Panc1 (cell line): ENCODE data around the gene POLR3H. TPM values are rescaled to one million over a fixed set of nuclear protein-coding genes. Genes with fewer than 3 reads are reported as not detected.
A peak's percentile ranks its signal among the peaks of the same experiment; 100 is the strongest.

ENCODE experiments used
- ATAC-seq: fragments of 200-7000 bp; cut with Tn5 transposase; 2 replicates; pipeline ENCODE4 v1.9.1; 2020; ENCODE audit warnings: mild to moderate bottlenecking, moderate library complexity
- BruUV-seq: library from RNA; stranded (reverse); fragments of 400-500 nt; replicated peaks from 2 replicates; lab custom pipeline; 2021; lab: Mats Ljungman, UMichigan
- CTCF ChIA-PET: fragments of 300-600 bp; sonication (Branson Sonifier 250); formaldehyde crosslinking; loops from one replicate; lab custom pipeline; 2022; ENCODE audit warnings: antibody characterized with exemption; lab: Charles Lee
- POLR2A ChIA-PET: fragments of 300-600 bp; sonication (Branson Sonifier 250); formaldehyde crosslinking; loops from one replicate; lab custom pipeline; 2022; ENCODE audit warnings: antibody characterized with exemption; lab: Charles Lee
- DNase-seq: peaks from one replicate; pipeline ENCODE4 v3.0.0-alpha.2; 2010; ENCODE audit warnings: low read depth, low spot score
- H3K27ac ChIP-seq: 2 replicates; pipeline ENCODE4 v1.5.1; 2011; ENCODE audit warnings: mild to moderate bottlenecking, low read length, inconsistent platforms
- H3K27me3 ChIP-seq: fragments of 200-500 bp; sonication (Bioruptor generic); 2 replicates; pipeline ENCODE4 v1.6.0; 2014; ENCODE audit warnings: low read length, inconsistent platforms; ENCODE audit not compliant: control insufficient read depth, insufficient read depth
- H3K36me3 ChIP-seq: fragments of 200-500 bp; sonication (Bioruptor generic); 2 replicates; pipeline ENCODE4 v1.5.1; 2014; ENCODE audit warnings: inconsistent platforms, mild to moderate bottlenecking, low read length, moderate library complexity; ENCODE audit not compliant: control insufficient read depth, insufficient read depth
- H3K4me1 ChIP-seq: 2 replicates; pipeline ENCODE4 v1.5.1; 2011; ENCODE audit warnings: inconsistent platforms, mild to moderate bottlenecking, low read length, moderate library complexity; ENCODE audit not compliant: control insufficient read depth, insufficient read depth
- H3K4me3 ChIP-seq, 2 experiments: 2 replicates each; pipeline ENCODE4 v1.5.1; 2011 to 2012; ENCODE audit warnings: low read depth in 2 of 2, low read length in 2 of 2, mild to moderate bottlenecking in 2 of 2, inconsistent platforms in 1 of 2, moderate library complexity in 1 of 2
- H3K9me3 ChIP-seq: fragments of 200-500 bp; sonication (Bioruptor generic); 2 replicates; pipeline ENCODE4 v1.5.1; 2014; ENCODE audit warnings: low read depth, mild to moderate bottlenecking, inconsistent platforms, low read length, moderate library complexity; ENCODE audit not compliant: control insufficient read depth, insufficient read depth
- POLR2AphosphoS5 ChIP-seq: IDR thresholded peaks from 2 replicates; pipeline ENCODE4 v1.6.1; 2012; ENCODE audit warnings: mild to moderate bottlenecking, low read depth, low read length, moderate library complexity
- REST ChIP-seq, 2 experiments: IDR thresholded peaks; 2 replicates each; pipeline ENCODE4 v1.6.1; 2011 to 2012; ENCODE audit warnings: low read depth in 2 of 2, control low read depth in 1 of 2, low read length in 1 of 2, mild to moderate bottlenecking in 1 of 2, moderate library complexity in 1 of 2; ENCODE audit not compliant: insufficient read depth in 1 of 2
- SIN3A ChIP-seq: IDR thresholded peaks from 2 replicates; pipeline ENCODE4 v1.6.1; 2012; ENCODE audit warnings: low read depth, mild to moderate bottlenecking, low read length, moderate library complexity, borderline replicate concordance; ENCODE audit not compliant: insufficient read depth
- TCF7L2 ChIP-seq: IDR thresholded peaks from 2 replicates; pipeline ENCODE4 v1.6.1; 2011; ENCODE audit warnings: mild to moderate bottlenecking, low read depth, low read length, inconsistent platforms
- in situ Hi-C: cut with HindIII; loops from 2 replicates; pipeline ENCODE4 v1.10.0; 2016; ENCODE audit warnings: low sequenced_read_pairs, low pct_unique_long_range_greater_than_20kb
- intact Hi-C: fragments of 100-400 bp; cut with micrococcal nuclease; formaldehyde crosslinking; loops from one replicate; pipeline ENCODE4 v1.10.0; 2022; ENCODE audit not compliant: unreplicated experiment
- total RNA-seq: library from RNA; stranded (reverse); gene quantifications from one replicate; pipeline ENCODE4 v1.2.1, GENCODE V29; 2021; ENCODE audit not compliant: unreplicated experiment
- TF ChIP-seq, protein P1 (sequence below): fragments of 450-650 bp; IDR thresholded peaks from 2 replicates; pipeline ENCODE4 v1.5.1; 2017; ENCODE audit warnings: mild to moderate bottlenecking

Gene POLR3H
- total RNA-seq, 1 experiment from 2014 or later: 46.6 TPM

DNA sequence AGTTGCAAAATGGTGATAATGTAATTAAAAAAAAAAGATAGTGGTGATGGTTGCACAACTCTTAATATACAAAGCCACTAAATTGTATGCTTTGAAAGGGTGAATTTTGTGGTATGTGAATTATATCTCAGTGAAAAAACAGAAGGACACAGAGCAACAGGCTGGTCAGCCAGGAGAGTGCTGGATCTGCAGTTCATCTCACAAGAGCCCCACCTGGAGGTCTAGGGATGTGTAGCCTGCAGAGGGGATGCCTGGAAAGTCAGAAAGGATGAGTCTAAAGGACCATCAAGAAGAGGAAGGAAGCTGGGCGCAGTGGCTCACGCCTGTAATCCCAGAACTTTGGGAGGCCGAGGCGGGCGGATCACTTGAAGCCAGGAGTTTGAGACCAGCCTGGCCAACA is 9.0 kb downstream of the POLR3H start:
- TF ChIP-seq, protein P1, sequence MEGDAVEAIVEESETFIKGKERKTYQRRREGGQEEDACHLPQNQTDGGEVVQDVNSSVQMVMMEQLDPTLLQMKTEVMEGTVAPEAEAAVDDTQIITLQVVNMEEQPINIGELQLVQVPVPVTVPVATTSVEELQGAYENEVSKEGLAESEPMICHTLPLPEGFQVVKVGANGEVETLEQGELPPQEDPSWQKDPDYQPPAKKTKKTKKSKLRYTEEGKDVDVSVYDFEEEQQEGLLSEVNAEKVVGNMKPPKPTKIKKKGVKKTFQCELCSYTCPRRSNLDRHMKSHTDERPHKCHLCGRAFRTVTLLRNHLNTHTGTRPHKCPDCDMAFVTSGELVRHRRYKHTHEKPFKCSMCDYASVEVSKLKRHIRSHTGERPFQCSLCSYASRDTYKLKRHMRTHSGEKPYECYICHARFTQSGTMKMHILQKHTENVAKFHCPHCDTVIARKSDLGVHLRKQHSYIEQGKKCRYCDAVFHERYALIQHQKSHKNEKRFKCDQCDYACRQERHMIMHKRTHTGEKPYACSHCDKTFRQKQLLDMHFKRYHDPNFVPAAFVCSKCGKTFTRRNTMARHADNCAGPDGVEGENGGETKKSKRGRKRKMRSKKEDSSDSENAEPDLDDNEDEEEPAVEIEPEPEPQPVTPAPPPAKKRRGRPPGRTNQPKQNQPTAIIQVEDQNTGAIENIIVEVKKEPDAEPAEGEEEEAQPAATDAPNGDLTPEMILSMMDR: peak; percentile 44
- TF ChIP-seq POLR2AphosphoS5: no peak
- TF ChIP-seq REST (IDR thresholded peaks at IDR 0.05; ENCODE audit: insufficient read depth in 1 of 2, low read depth in 2 of 2, low read length in 1 of 2): no peak
- ATAC-seq: peak; percentile 50; the same call in 1 of the 2 replicates
- Histone ChIP-seq H3K4me1 (no peaks in the 10 kb centered on the region), H3K27me3 (no peaks in the 10 kb centered on the region), H3K4me3 (no peak overlapping the region), H3K36me3 (peaks cover 2% of the 10 kb centered on the region; the same call in 1 of the 2 replicates), H3K27ac (no peak overlapping the region), H3K9me3 (no peaks in the 10 kb centered on the region)
- ChIA-PET POLR2A (interaction anchor here (0.5 kb wide), 1 partner anchor 103 kb away, joined by 7 read pairs; no protein-coding TSS in a partner anchor), CTCF (no interaction called here)
- in situ Hi-C loops (no loop called here), intact Hi-C loops (no loop called here)
- no TSS peak for BruUV-seq
- no peak for DNase-seq

DNA sequence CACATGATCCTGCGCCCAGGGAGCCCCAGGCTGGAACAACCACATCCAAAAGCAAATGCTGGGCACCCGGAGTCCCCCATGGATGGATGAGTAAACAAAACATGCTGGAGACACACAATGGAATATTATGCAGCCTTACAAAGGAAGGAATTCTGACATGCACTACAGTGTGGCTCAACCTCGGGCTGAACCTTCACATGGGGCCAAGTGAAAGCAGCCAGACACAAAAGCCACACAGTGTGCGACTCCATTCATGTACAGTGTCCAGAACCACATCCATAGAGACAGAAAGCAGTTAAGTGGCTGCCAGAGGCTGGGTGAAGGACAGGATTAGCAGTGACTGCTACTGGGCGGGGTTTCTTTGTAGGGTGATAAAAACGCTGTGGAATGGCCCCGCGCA is 10.1 kb downstream of the POLR3H start:
- ChIA-PET POLR2A (no interaction called here), CTCF (no interaction called here)
- TF ChIP-seq TCF7L2: no peak
- no peak for TF ChIP-seq REST (IDR thresholded peaks at IDR 0.05; ENCODE audit: insufficient read depth in 1 of 2, low read depth in 2 of 2, low read length in 1 of 2)
- TF ChIP-seq, protein P1: no peak
- no peak for TF ChIP-seq POLR2AphosphoS5
- no peak for TF ChIP-seq SIN3A
- no peaks in the 10 kb centered on the region for H3K4me1 ChIP-seq
- H3K27ac ChIP-seq: no peak overlapping the region
- DNase-seq (no peak), ATAC-seq (no peak)
- H3K4me3 ChIP-seq: no peak overlapping the region
- no TSS peak for BruUV-seq
- H3K27me3 ChIP-seq: no peaks in the 10 kb centered on the region
- in situ Hi-C loops (no loop called here), intact Hi-C loops (no loop called here)
- no peaks in the 10 kb centered on the region for H3K9me3 ChIP-seq
- H3K36me3 ChIP-seq: peaks cover 1% of the 10 kb centered on the region; the same call in 1 of the 2 replicates
